OCI-LY7 (cell line): ENCODE measurements around the gene GLS. TPM values are rescaled to one million over a fixed set of nuclear protein-coding genes. Genes with fewer than 3 reads are reported as not detected.

Experiments
- BruUV-seq: library from RNA; stranded (reverse); fragments of 400-500 nt; replicated peaks from 2 replicates; lab custom pipeline; 2021; lab: Mats Ljungman, UMichigan
- CTCF ChIA-PET: fragments of 300-600 bp; sonication (Branson Sonifier 250); formaldehyde crosslinking; loops from one replicate; lab custom pipeline; 2022; ENCODE audit warnings: antibody characterized with exemption; ENCODE audit not compliant: unreplicated experiment; lab: Charles Lee
- POLR2A ChIA-PET: fragments of 300-600 bp; sonication (Branson Sonifier 250); formaldehyde crosslinking; loops from one replicate; lab custom pipeline; 2022; ENCODE audit warnings: antibody characterized with exemption; lab: Charles Lee
- DNase-seq: peaks from one replicate; pipeline ENCODE4 v3.0.0-alpha.2; 2015; ENCODE audit warnings: low spot score
- H2AFZ ChIP-seq: fragments of 200-600 bp; sonication (generic), shearing (Covaris generic); 2 replicates; pipeline ENCODE4 v1.6.1; 2014; ENCODE audit warnings: mild to moderate bottlenecking, antibody characterized with exemption, low read length, moderate library complexity
- H3K27ac ChIP-seq: fragments of 200-600 bp; sonication (generic); 2 replicates; pipeline ENCODE4 v1.5.1; 2014; ENCODE audit warnings: mixed run types, low read depth, mild to moderate bottlenecking, moderate library complexity, low read length, inconsistent platforms; ENCODE audit not compliant: poor library complexity, severe bottlenecking
- H3K36me3 ChIP-seq: fragments of 200-600 bp; sonication (generic); 2 replicates; pipeline ENCODE4 v1.6.1; 2014; ENCODE audit warnings: mild to moderate bottlenecking, antibody characterized with exemption, low read length, moderate library complexity, mixed read lengths; ENCODE audit not compliant: insufficient read depth
- H3K4me1 ChIP-seq: fragments of 200-600 bp; sonication (generic); 2 replicates; pipeline ENCODE4 v1.5.1; 2014; ENCODE audit warnings: mild to moderate bottlenecking, low read length; ENCODE audit not compliant: insufficient read depth, poor library complexity, severe bottlenecking
- H3K4me2 ChIP-seq: fragments of 200-600 bp; sonication (generic); 2 replicates; pipeline ENCODE4 v1.6.1; 2014; ENCODE audit warnings: mild to moderate bottlenecking, low read length
- H3K4me3 ChIP-seq: fragments of 200-600 bp; sonication (generic); 2 replicates; pipeline ENCODE4 v1.5.1; 2014; ENCODE audit warnings: mild to moderate bottlenecking, low read depth, low read length; ENCODE audit not compliant: poor library complexity, severe bottlenecking
- H3K79me2 ChIP-seq: fragments of 200-600 bp; sonication (generic); 2 replicates; pipeline ENCODE4 v1.6.1; 2016; ENCODE audit warnings: low read depth, mild to moderate bottlenecking, low read length, moderate library complexity, mixed read lengths; ENCODE audit not compliant: insufficient read depth
- H3K9me2 ChIP-seq: fragments of 200-600 bp; sonication (generic); 2 replicates; pipeline ENCODE4 v1.6.1; 2016; ENCODE audit warnings: mild to moderate bottlenecking, low read length, mixed read lengths; ENCODE audit not compliant: insufficient read depth
- H3K9me3 ChIP-seq: fragments of 200-600 bp; sonication (generic); 2 replicates; pipeline ENCODE4 v1.6.1; 2014; ENCODE audit warnings: mild to moderate bottlenecking, mixed run types, low read length, mixed read lengths
- H4K20me1 ChIP-seq: fragments of 200-600 bp; sonication (generic); 2 replicates; pipeline ENCODE4 v1.6.1; 2014; ENCODE audit warnings: mild to moderate bottlenecking, antibody characterized with exemption, low read length, moderate library complexity, mixed read lengths; ENCODE audit not compliant: insufficient read depth
- CTCF ChIP-seq: fragments of 200-600 bp; sonication (generic); conservative IDR thresholded peaks from 2 replicates; pipeline ENCODE4 v1.5.1; 2014; ENCODE audit warnings: mild to moderate bottlenecking, antibody characterized with exemption, low read length, moderate library complexity, mixed read lengths
- EZH2phosphoT487 ChIP-seq: fragments of 200-600 bp; sonication (generic); IDR thresholded peaks from 2 replicates; pipeline ENCODE4 v1.6.1; 2018; ENCODE audit warnings: low read depth, borderline replicate concordance, mild to moderate bottlenecking, mixed run types, antibody characterized with exemption, low read length, moderate library complexity, mixed read lengths
- intact Hi-C: fragments of 100-400 bp; cut with micrococcal nuclease; formaldehyde crosslinking; loops from one replicate; pipeline ENCODE4 v1.10.0; 2022; ENCODE audit not compliant: unreplicated experiment
- total RNA-seq, 2 experiments: library from RNA; depleted of rRNA in 1 of 2; stranded (reverse); fragments of >200 nt in 1 of 2; shearing (Covaris generic) in 1 of 2; gene quantifications; 2 replicates each; pipeline ENCODE4 v1.2.3, GENCODE V29; 2014 to 2022

Gene GLS
- total RNA-seq, 2 experiments from 2014 or later, result 102 to 103 TPM

- Histone ChIP-seq H3K36me3 (peaks cover 64% of the 10 kb centered on the region), H3K4me3 (no peak overlapping the region), H3K4me2 (no peak overlapping the region), H3K4me1 (no peaks in the 10 kb centered on the region), H3K27ac (no peak overlapping the region), H3K9me2 (no peaks in the 10 kb centered on the region), H3K9me3 (no peaks in the 10 kb centered on the region), H2AFZ (no peak overlapping the region), H3K79me2 (no peaks in the 10 kb centered on the region), H4K20me1 (no peaks in the 10 kb centered on the region)
- TF ChIP-seq CTCF (no peak), EZH2phosphoT487 (no peak)
- CTCF ChIA-PET, result no interaction called here
- intact Hi-C loops, result no loop called here
- DNase-seq, result no peak
- POLR2A ChIA-PET, result interaction anchor here (0.6 to 0.7 kb wide), 2 partner anchors 16 to 46 kb away, joined by 3 read pairs; no protein-coding TSS in a partner anchor
- BruUV-seq, result no TSS peak
Observed at GRCh38 chr2:190930411-190930810, 49.8 kb downstream of the GLS start.

GRCh38 chr2:190932514-190932913, 51.9 kb downstream of the GLS start:
- Histone ChIP-seq H3K9me2 (no peaks in the 10 kb centered on the region), H4K20me1 (no peaks in the 10 kb centered on the region), H3K4me3 (no peak overlapping the region), H3K4me1 (no peaks in the 10 kb centered on the region), H3K9me3 (no peaks in the 10 kb centered on the region), H3K4me2 (no peak overlapping the region), H3K79me2 (no peaks in the 10 kb centered on the region), H2AFZ (no peak overlapping the region), H3K36me3 (peaks cover 47% of the 10 kb centered on the region), H3K27ac (no peak overlapping the region)
- TF ChIP-seq EZH2phosphoT487, result no peak
- no peak for TF ChIP-seq CTCF
- intact Hi-C loops, result no loop called here
- no TSS peak for BruUV-seq
- POLR2A ChIA-PET, result interaction anchor here (0.7 to 1.2 kb wide), 5 partner anchors 13 to 56 kb away, joined by 3 to 6 read pairs (median 4); no protein-coding TSS in a partner anchor
- CTCF ChIA-PET, result no interaction called here
- no peak for DNase-seq

GRCh38 chr2:190933361-190933760, 52.7 kb downstream of the GLS start:
- BruUV-seq, result no TSS peak
- Histone ChIP-seq H4K20me1 (no peaks in the 10 kb centered on the region), H3K27ac (no peak overlapping the region), H3K4me1 (no peaks in the 10 kb centered on the region), H3K4me3 (no peak overlapping the region), H3K4me2 (no peak overlapping the region), H2AFZ (no peak overlapping the region), H3K36me3 (peaks cover 42% of the 10 kb centered on the region), H3K9me2 (no peaks in the 10 kb centered on the region), H3K79me2 (no peaks in the 10 kb centered on the region), H3K9me3 (no peaks in the 10 kb centered on the region)
- ChIA-PET CTCF (no interaction called here), POLR2A (interaction anchor here (0.6 to 1.2 kb wide), 7 partner anchors 12 to 1208 kb away, joined by 3 to 6 read pairs (median 4); no protein-coding TSS in a partner anchor)
- intact Hi-C loops, result no loop called here
- no peak for DNase-seq
- TF ChIP-seq CTCF (no peak), EZH2phosphoT487 (no peak)
